GM12872 (cell line): ENCODE results near the gene NCAM1.

Experiments
- TF ChIP-seq, protein P1 (sequence below): IDR thresholded peaks from 3 replicates; pipeline ENCODE4 v1.5.1; 2011; ENCODE audit warnings: low read depth, mild to moderate bottlenecking, low read length, moderate library complexity; ENCODE audit not compliant: insufficient read depth

The NCAM1 gene

DNA sequence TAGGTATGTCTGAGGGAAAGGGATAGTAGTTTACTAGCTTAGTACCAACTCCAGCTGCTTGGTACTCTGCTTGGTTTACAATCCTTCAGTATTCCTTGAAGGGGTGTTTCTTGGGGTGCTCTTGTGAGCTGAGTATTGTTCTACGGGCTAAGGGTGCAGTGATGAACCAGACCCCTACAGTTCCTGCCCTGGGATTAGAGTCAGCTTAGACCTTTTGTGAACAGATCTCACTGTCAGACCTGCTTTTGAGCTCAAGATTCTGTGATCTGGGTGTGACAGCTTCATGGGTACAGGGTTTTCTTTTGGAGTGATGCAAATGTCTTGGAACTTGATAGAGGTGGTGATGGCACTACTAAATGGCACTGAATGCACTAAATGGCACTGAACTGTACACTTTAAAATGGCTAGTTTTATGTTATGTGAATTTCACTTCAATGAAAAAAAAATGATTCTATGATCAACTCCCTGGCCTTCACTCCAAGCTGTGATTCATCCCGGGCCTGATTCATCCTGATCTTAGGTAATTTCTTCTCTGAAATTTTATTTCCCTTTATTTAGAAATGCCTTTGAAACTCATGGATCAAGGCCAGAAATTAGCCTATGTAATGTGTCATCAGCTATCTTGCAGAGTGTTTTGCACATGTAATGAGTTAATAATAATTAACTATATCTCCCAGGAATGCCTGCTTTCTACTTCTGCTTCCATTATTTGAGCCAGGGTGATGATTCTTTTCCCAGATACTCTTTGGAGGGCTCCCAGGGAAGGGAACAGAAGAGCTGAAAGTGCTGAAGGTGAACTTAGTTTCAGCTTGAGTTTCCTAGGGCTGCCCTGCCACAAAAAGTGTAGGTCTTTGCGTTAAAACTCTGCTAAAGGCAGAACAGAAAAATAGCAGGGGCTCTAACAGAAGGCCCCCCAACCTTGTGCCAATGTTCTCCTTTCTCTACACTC is 87.9 kb downstream of the NCAM1 start:
- TF ChIP-seq, protein P1, sequence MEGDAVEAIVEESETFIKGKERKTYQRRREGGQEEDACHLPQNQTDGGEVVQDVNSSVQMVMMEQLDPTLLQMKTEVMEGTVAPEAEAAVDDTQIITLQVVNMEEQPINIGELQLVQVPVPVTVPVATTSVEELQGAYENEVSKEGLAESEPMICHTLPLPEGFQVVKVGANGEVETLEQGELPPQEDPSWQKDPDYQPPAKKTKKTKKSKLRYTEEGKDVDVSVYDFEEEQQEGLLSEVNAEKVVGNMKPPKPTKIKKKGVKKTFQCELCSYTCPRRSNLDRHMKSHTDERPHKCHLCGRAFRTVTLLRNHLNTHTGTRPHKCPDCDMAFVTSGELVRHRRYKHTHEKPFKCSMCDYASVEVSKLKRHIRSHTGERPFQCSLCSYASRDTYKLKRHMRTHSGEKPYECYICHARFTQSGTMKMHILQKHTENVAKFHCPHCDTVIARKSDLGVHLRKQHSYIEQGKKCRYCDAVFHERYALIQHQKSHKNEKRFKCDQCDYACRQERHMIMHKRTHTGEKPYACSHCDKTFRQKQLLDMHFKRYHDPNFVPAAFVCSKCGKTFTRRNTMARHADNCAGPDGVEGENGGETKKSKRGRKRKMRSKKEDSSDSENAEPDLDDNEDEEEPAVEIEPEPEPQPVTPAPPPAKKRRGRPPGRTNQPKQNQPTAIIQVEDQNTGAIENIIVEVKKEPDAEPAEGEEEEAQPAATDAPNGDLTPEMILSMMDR, result no peak

DNA sequence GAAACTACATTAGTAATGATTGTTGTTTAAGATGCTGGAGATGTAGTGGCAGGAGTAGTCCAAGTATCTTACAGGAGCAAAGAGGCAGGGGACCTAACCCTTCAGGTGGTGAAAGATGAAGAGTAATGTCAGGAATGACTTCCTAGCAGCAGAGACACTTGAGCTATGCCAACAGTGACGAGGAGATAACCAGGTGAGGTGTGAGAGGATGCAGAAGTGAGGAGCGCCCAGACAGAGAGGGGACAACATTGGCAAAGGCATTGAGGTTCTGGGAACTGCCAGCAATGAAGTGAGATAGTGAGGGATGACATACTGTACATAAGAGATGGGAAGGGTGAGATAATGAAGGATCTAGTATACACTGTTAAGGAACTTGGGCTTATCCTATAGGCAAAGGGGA is 95.8 kb downstream of the NCAM1 start:
- TF ChIP-seq, protein P1, result no peak

DNA sequence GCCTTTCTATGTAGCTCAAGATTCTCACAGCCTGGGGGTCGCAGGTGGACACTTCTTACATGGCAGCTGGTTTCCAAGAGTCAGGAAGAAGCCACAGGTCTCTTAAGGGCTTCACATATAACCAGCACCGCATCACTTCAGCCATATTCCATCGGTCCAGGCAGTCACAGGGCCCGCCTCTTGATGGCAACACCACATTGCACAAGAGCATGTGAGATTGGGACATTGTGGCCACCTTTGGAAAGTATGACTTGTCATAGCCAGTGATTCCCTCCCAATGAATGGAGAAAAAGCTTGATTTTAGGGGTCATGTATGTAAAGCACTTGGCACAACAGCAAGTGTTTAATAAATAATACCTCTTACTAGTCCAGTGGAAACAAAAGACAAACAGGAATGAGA is 98.3 kb downstream of the NCAM1 start:
- TF ChIP-seq, protein P1, result no peak

DNA sequence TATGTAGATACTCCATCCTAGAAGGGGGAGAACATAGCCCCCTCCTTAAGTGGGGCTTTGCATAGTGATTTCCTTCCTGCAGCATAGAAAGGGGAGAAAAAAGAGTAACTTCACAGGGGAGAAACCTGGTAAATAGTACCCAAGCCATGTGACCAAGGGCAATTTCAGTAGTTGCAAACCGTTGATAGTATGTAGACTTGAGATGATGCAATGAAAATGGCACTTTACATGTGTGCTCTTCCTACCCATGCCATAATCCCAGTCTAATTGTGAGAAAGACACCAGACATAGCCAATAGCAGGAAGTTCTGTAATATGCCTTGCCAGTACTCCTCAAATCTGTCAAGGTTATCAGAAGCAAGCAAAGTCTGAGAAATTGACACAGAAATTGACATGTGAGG is 104.1 kb downstream of the NCAM1 start:
- TF ChIP-seq, protein P1, result no peak

DNA sequence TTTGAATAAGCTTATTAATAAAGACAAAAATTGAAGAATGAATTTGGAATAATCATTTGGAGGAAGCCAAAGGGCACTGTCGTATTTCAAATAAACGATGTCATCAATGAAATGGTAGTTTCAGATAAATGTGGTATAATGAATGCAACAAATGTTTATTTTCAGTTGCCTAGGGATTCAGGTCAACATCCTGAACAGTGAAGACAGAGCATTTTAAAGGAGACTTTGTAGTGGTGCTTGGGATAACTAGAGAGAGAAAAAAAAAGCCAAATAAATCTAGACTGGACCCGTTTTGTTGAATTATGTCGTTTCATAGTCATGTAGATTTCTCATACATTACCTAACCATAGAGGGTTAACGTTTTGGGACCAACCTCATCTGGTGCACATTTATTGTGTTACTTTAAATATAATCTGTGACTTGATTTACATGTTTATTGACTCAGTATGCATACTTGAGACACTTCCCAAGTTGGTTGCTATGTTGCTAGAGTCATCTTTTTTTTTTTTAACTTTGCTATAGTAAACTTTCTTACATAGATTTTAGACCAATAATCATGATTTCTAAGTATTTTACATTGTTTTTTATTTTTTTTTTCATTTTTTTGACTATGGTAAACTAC is 111.1 kb downstream of the NCAM1 start:
- TF ChIP-seq, protein P1, result no peak

DNA sequence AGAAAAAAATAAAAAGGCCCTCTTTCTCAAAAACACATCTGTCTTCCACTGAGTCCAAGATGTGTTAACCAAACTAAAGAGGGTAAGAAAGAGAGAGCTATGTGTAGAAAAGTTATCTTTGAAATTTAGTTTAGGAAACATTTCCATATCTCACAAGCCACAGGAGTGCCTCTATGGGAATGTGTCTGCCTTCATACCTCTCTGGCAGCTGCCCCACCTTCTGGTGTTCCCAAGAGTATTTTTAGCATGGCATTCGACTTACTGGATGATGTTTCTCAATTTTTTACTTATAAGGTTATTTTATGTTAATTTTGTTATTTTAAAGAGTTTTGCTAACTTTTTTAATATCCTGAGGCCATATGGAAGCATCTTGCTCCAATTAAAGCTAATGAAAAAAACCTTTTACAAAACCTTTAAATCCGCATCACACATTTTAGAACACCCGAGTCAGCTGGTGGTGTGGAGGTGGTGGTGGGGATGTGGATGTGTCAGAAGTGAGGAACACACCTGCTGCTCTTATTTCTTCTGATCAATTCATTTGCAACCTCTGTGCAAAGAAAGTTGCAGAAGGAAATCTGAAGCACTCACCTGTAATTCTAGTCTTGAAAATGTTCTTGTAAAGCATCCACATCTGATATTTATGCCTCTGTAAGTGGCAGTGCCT is 112.2 kb downstream of the NCAM1 start:
- TF ChIP-seq, protein P1, result no peak

DNA sequence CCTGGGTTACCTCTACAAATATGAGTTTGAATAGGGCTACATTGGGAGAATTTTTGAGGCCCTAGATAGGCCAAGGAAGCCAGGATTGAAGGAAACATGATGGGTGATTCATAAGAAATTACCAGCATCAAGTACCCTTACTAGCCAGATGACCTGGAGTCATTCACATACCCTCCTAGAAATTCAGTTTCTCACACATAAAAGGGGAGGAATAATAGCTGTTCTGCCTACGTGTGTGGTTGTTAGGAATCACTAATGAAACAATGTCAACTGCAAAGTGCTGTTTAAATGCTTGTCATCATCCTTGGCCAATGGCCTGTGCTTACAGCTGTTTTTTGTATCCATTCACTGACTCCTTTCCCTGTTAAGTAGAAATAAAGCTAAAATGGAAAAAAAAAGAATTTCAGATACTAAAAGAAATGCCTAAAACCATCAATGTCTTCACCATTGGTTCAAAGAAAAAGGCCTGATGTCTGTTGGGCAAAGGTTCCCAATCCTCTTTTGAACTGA is 114.4 kb downstream of the NCAM1 start:
- TF ChIP-seq, protein P1, result no peak
